Endothelial cell of umbilical vein (primary cell): ENCODE measurements around the gene SLC30A4. TPM values are rescaled to one million over a fixed set of nuclear protein-coding genes. Genes with fewer than 3 reads are reported as not detected.

Experiments
- BruUV-seq: library from RNA; stranded (reverse); fragments of 400-500 nt; replicated peaks from 2 replicates; lab custom pipeline; 2021; lab: Mats Ljungman, UMichigan
- CTCF ChIA-PET: fragments of 300-600, 350-600 bp; sonication (Branson Sonifier 250); formaldehyde crosslinking; loops from one replicate; lab custom pipeline; 2021; ENCODE audit warnings: antibody characterized with exemption, inconsistent platforms; lab: Charles Lee
- POLR2A ChIA-PET: fragments of 300-600, 350-600 bp; sonication (Branson Sonifier 250); formaldehyde crosslinking; loops from one replicate; lab custom pipeline; 2021; ENCODE audit warnings: antibody characterized with exemption, inconsistent platforms; lab: Charles Lee
- DNase-seq: peaks from one replicate; pipeline ENCODE4 v3.0.0-alpha.2; 2011; ENCODE audit warnings: low read depth, low spot score
- FAIRE-seq: peaks from 2 replicates; lab custom pipeline; 2011; peaks lifted over from hg19 to GRCh38; lab: Jason Lieb, UNC
- H2AFZ ChIP-seq: 2 replicates; pipeline ENCODE4 v1.6.0; 2012; ENCODE audit warnings: low read depth, low read length, control low read depth, inconsistent platforms
- H3K27ac ChIP-seq: 2 replicates; pipeline ENCODE4 v1.5.1; 2011; ENCODE audit warnings: low read depth, mild to moderate bottlenecking, control low read depth, low read length, moderate library complexity; ENCODE audit not compliant: insufficient read depth
- H3K27me3 ChIP-seq, 2 experiments: 2 replicates each; pipeline versions ENCODE4 v1.6.0 to v1.6.1; 2011; ENCODE audit warnings: low read length in 2 of 2, mixed read lengths in 1 of 2; ENCODE audit not compliant: control insufficient read depth in 2 of 2, insufficient read depth in 2 of 2
- H3K36me3 ChIP-seq, 2 experiments: 2 replicates in 1 of 2; 3 replicates in 1 of 2; pipeline ENCODE4 v1.5.1; 2011; ENCODE audit warnings: low read length in 2 of 2, mild to moderate bottlenecking in 1 of 2, moderate library complexity in 1 of 2; ENCODE audit not compliant: control insufficient read depth in 2 of 2, insufficient read depth in 2 of 2; ENCODE audit errors: extremely low read depth in 1 of 2
- H3K4me1 ChIP-seq: 3 replicates; pipeline ENCODE4 v1.5.1; 2011; ENCODE audit warnings: mild to moderate bottlenecking, low read length; ENCODE audit not compliant: control insufficient read depth, insufficient read depth; ENCODE audit errors: extremely low read depth
- H3K4me2 ChIP-seq: 2 replicates; pipeline ENCODE4 v1.6.1; 2011; ENCODE audit warnings: low read length, control low read depth, mixed read lengths; ENCODE audit not compliant: insufficient read depth
- H3K4me3 ChIP-seq, 3 experiments: fragments of 200-600 bp in 1 of 3; sonication (generic), shearing (Covaris generic) in 1 of 3; replicated peaks in 1 of 3; 2 replicates each; pipeline ENCODE4 v1.5.1; 2011 to 2016; ENCODE audit warnings: control low read depth in 3 of 3, low read length in 3 of 3, mild to moderate bottlenecking in 2 of 3, inconsistent platforms in 1 of 3, low read depth in 1 of 3, moderate library complexity in 1 of 3; ENCODE audit not compliant: insufficient read depth in 1 of 3
- H3K79me2 ChIP-seq: 2 replicates; pipeline ENCODE4 v1.6.0; 2012; ENCODE audit warnings: low read length, inconsistent platforms; ENCODE audit not compliant: control insufficient read depth, insufficient read depth
- H3K9ac ChIP-seq: replicated peaks from 2 replicates; pipeline ENCODE3; 2011; ENCODE audit warnings: low read length, control low read depth; ENCODE audit not compliant: insufficient read depth; ENCODE audit errors: extremely low read depth
- H3K9me1 ChIP-seq: replicated peaks from 3 replicates; pipeline ENCODE4 v1.6.0; 2011; ENCODE audit warnings: mild to moderate bottlenecking, low read length; ENCODE audit not compliant: control insufficient read depth, insufficient read depth; ENCODE audit errors: extremely low read depth
- H3K9me3 ChIP-seq: replicated peaks from 2 replicates; pipeline ENCODE4 v1.5.1; 2012; ENCODE audit warnings: low read length, inconsistent platforms; ENCODE audit not compliant: control insufficient read depth, insufficient read depth
- H4K20me1 ChIP-seq: replicated peaks from 2 replicates; pipeline ENCODE3; 2011; ENCODE audit warnings: mild to moderate bottlenecking, low read length; ENCODE audit not compliant: control insufficient read depth, insufficient read depth; ENCODE audit errors: extremely low read depth
- CTCF ChIP-seq, 2 donors: IDR thresholded peaks; 1 replicate in 1 of 2; 2 replicates in 1 of 2; pipeline ENCODE4 v1.5.1; 2011; ENCODE audit warnings: low read length in 2 of 2, mild to moderate bottlenecking in 2 of 2, moderate library complexity in 2 of 2, control low read depth in 1 of 2, inconsistent platforms in 1 of 2, low read depth in 1 of 2; ENCODE audit not compliant: insufficient read depth in 1 of 2; ENCODE audit errors: extremely low read depth in 1 of 2
- EZH2 ChIP-seq: IDR thresholded peaks from 2 replicates; pipeline ENCODE4 v1.6.1; 2012; ENCODE audit warnings: borderline replicate concordance, low read depth, mild to moderate bottlenecking, moderate library complexity, low read length, inconsistent platforms; ENCODE audit not compliant: severe bottlenecking
- FOS ChIP-seq: IDR thresholded peaks from 2 replicates; pipeline ENCODE4 v1.6.1; 2011; ENCODE audit warnings: mild to moderate bottlenecking, low read length, moderate library complexity, borderline replicate concordance; ENCODE audit not compliant: insufficient read depth
- GATA2 ChIP-seq: IDR thresholded peaks from 2 replicates; pipeline ENCODE4 v1.7.0; 2011; ENCODE audit warnings: low read depth, mild to moderate bottlenecking, moderate library complexity, mixed read lengths, low read length; ENCODE audit not compliant: insufficient read length, insufficient read depth
- JUN ChIP-seq: IDR thresholded peaks from 2 replicates; pipeline ENCODE4 v1.6.1; 2011; ENCODE audit warnings: borderline replicate concordance, low read depth; ENCODE audit not compliant: insufficient read length, insufficient read depth
- MAX ChIP-seq: IDR thresholded peaks from 2 replicates; pipeline ENCODE4 v1.6.1; 2011; ENCODE audit not compliant: insufficient read depth, insufficient read length
- MYC ChIP-seq: IDR thresholded peaks from one replicate; pipeline ENCODE4 v1.6.1; 2011; ENCODE audit warnings: mild to moderate bottlenecking, low read depth, low read length
- POLR2A ChIP-seq: IDR thresholded peaks from 2 replicates; pipeline ENCODE4 v1.6.1; 2012; ENCODE audit warnings: low read depth, mild to moderate bottlenecking, control low read depth, low read length
- POLR2AphosphoS5 ChIP-seq: IDR thresholded peaks from 2 replicates; pipeline ENCODE4 v1.6.1; 2012; ENCODE audit warnings: low read depth, mild to moderate bottlenecking, control low read depth, low read length, moderate library complexity; ENCODE audit not compliant: insufficient read depth
- dilution Hi-C: fragments of 300-500 bp; cut with MboI; formaldehyde crosslinking; loops from one replicate; pipeline ENCODE4 v1.15.0; 2019; ENCODE audit warnings: low sequenced_read_pairs; ENCODE audit not compliant: extremely low pct_ligation_motif_present
- intact Hi-C: fragments of 100-400 bp; cut with micrococcal nuclease; formaldehyde crosslinking; loops from one replicate; pipeline ENCODE4 v1.10.0; 2022
- polyA plus RNA-seq, 4 experiments: library from polyadenylated mRNA; depleted of rRNA in 3 of 4; stranded (reverse) in 3 of 4; unstranded in 1 of 4; fragments of >200 nt; gene quantifications; 2 replicates each; pipeline versions ENCODE4 v1.2.1 to v1.2.3, GENCODE V29; 2011 to 2012; ENCODE audit warnings: missing spikeins in 1 of 4
- total RNA-seq: library from RNA; stranded (reverse); gene quantifications from 2 replicates; pipeline ENCODE4 v1.2.3, GENCODE V29; 2021

Gene SLC30A4
- total and polyA plus RNA-seq, 2 donors (not counting 3 experiments of a cell fraction or from before 2014, with no cell fraction given) = 2.7 to 3.9 TPM

- Histone ChIP-seq H2AFZ (no peak overlapping the region), H3K9me1 (no peaks in the 10 kb centered on the region), H3K9ac (no peak overlapping the region), H3K27ac (no peak overlapping the region), H3K36me3 (no peaks in the 10 kb centered on the region), H3K4me2 (no peak overlapping the region), H3K4me1 (no peaks in the 10 kb centered on the region), H3K4me3 (no peak overlapping the region), H3K9me3 (no peaks in the 10 kb centered on the region), H3K27me3 (peaks cover 0 to 3% of the 10 kb centered on the region in 2 experiments), H4K20me1 (no peaks in the 10 kb centered on the region), H3K79me2 (no peaks in the 10 kb centered on the region)
- dilution Hi-C loops = no loop called here
- no peak for DNase-seq
- CTCF ChIA-PET = interaction anchor here (1.2 to 1.4 kb wide), 2 partner anchors 38 to 62 kb away, joined by 3 read pairs; partner anchors contain the start of gene BLOC1S6
- intact Hi-C loops = no loop called here
- POLR2A ChIA-PET = no interaction called here
- BruUV-seq = no TSS peak
- no peak for TF ChIP-seq POLR2A
- no peak for TF ChIP-seq CTCF (IDR thresholded peaks at IDR 0.05; ENCODE audit: extremely low read depth in 1 of 2, insufficient read depth in 1 of 2, low read depth in 1 of 2, low read length in 2 of 2)
- TF ChIP-seq MAX = no peak
- no peak for TF ChIP-seq EZH2
- no peak for TF ChIP-seq GATA2
- TF ChIP-seq POLR2AphosphoS5 = no peak
- TF ChIP-seq JUN = no peak
- TF ChIP-seq MYC = no peak
- no peak for TF ChIP-seq FOS
- FAIRE-seq = no peak
These were observed 26.4 kb upstream of the SLC30A4 start for GRCh38 chr15:45548753-45549520.
